Pulmonary artery endothelial cell (primary cell): ENCODE measurements around the gene HCN2. TPM values are rescaled to one million over a fixed set of nuclear protein-coding genes. Genes with fewer than 3 reads are reported as not detected.

Experiments
- DNase-seq: peaks from one replicate; pipeline ENCODE4 v3.0.0-alpha.2; 2011; ENCODE audit warnings: low read depth, low spot score
- total RNA-seq: library from RNA; depleted of rRNA; stranded (reverse); fragments of >200 nt; gene quantifications from 2 replicates; pipeline ENCODE4 v1.2.3, GENCODE V29; 2014

The HCN2 gene
- total RNA-seq, 1 donor from 2014 or later: 0.79 TPM

DNA sequence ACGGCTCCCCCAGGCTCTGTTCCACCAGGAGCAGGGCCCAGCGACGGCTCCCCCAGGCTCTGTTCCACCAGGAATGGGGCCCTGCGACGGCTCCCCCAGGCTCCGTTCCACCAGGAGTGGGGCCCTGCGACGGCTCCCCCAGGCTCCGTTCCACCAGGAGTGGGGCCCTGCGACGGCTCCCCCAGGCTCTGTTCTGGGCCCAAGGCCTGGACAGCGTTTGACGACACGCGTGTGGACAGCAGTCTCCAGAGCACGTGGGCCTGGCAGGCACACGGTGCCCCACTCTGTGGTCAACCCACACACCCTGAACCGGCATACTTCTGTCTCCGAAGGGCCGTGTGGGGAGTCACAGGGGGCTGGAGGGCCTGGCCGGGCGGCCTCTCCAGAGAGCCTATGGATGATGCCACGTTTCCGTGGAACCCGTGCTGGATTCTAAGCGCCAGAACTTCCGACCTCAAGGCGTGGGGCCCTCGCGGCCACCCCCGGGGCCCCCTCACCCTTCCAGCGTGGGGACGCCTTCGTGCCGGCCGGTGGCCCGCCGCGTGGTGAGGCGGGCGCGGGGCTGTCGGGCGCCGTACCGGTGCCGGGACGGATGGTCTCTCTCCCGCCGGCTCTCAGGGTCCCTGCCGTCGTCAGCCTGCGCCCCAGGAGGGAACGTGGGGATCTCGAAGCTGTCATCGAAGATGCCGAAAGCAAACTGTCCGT lies 61.6 kb downstream of the HCN2 start:
- no peak for DNase-seq

DNA sequence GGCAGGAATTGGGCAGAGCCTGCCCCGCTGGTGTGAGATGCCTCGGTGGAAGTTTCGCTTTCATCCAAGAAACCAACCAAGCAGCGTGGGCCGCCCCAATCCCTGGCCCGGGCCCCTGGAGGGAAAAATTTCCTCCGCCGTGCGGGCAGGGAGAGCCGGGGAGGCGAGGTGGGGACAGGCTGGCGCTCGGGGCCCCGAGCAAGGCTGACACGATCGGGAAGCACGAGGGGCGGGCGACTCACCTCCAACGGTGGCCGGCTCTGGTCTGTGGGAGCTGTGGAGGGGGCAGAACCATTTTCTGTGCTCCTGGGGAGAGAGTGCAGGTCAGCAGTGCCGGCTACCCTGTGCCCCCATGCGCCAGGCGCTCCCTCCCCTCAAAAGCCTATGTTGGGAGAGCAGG lies 62.3 kb downstream of the HCN2 start:
- no peak for DNase-seq

DNA sequence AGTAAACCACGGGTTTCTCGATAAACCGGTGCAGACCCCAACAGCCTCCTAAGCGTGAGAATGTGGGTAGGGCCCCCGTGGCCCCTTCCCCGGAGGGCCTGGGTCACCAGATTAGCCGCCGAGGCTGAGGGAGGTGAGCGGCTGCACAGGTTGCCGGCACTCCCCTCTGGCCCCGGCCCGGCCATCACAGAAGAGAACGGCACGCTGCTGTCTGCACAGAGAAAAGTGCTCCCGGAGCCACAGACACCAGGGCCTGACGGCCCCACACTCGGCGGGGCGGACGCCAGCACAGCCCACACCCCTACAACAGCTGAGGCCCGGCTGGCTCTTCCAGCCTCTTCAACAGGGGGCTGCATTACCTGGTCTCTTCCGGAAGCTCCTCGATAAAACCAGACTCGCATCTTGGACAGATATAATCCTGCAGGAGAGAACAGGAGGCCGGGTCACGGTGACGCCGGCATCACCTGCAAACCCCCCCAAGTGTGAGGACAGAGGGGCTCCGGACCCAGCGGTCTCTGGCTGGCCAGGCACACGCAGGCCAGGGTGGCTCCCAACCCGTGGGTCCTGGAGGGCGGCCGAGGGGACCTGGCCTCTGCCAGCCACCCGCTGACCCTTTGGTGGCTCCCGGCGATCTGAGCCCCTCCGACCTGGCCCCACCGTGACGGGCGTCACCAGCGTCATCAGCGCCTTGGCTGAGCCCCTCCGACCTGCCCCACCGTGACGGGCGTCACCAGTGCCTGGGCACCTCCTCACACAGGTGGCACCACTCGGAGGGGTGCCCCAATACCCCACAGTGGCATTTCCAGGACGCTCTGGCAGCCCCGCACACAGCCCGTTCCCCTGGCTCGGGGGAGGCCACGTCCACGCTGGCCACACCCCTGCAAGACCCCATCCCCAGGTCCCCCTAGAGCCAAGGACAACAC lies 63.0 kb downstream of the HCN2 start:
- no peak for DNase-seq

DNA sequence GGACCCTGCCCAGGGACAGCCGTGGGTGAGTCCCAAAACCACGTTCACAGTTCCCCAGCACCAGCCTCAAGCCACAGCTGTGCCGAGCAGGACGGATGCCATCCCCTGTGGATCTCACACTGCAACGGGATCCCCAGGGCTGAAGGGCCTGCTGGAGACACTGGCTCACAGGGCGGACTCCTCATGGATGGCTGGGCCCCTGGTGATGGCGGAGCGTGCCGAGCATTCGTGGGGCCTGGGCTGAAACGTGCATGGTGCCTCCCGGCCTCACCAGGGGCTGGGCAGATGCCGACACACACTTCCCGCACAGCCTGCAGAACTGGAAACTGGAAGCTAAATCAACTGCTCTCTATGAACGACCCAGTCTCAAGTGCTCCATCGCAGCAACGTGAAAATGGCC lies 63.7 kb downstream of the HCN2 start:
- DNase-seq: no peak

DNA sequence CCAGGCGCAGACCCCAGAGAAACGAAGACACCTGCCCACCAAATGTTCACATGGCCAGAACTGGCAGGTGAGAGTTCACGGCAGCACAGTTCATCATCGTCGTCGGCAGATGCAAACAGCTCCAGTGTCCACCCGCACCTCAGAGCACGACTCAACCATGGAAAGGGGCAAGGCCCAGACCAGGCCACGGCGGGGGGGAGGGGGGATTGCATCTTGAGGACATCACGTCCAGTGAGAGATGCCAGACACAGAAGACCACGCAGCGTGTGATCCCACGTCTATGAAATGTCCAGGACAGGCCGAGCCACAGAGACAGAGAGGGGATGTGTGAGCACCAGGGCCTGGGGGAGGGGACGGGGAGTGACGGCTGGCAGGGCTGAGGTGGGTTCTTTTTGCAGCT lies 66.0 kb downstream of the HCN2 start:
- no peak for DNase-seq

DNA sequence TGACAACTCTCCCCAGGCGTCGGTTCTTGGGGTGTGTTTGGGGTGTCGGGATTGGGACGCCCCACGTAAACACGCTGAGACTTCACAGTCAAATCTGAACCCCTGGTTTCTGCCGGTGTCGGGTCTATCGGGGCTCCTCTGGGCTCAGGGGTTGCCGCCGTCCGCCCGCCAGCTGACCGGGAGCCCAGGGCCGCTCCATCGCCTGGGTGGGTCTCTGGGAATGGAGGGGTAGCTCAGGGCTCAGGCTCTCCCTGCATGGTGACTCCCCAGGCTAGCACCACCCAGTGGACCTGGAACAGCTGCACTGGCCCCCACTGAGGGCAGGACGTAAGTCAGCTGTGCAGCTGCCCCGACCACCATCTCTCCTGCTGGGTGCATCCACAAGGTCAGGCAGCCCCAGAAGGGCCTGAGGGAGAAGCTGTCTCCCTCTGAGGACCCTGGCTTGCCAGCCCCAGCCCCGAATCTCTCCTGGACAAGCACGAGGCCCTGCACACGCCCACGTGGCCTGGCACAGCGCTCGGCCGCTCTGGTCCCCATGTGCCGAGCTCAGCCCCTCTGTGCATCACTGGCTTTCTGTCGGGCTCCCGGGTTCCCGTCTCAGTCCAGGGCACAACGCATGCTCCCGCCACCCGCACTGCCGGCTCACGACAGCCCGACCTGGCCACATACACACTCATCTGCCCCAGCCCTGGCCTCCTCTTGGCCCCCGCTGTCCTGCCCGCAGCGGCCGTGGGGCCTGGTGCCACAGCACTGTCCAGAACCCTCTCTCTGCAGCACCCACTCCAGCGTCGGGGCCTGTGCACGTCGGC lies 67.3 kb downstream of the HCN2 start:
- no peak for DNase-seq

DNA sequence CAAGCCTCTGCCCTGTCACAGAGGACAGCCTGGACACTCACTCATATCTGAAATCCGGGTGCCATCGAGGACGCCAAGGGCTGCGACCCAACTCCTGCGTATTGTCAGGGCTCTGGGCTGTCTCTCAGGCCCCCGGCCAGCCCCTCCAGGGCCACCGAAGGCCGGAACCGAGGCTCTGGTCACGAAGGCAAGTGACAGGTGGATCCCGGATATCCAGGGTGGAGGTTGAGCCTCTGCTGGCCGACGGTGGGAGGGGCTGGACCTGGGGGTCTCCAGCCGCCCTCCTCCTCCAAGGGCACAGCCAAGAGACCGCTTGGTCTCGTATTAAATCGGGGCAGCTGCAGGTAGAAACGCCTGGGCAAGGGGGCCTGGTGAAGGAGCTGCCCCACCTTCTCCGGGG lies 67.9 kb downstream of the HCN2 start:
- no peak for DNase-seq

DNA sequence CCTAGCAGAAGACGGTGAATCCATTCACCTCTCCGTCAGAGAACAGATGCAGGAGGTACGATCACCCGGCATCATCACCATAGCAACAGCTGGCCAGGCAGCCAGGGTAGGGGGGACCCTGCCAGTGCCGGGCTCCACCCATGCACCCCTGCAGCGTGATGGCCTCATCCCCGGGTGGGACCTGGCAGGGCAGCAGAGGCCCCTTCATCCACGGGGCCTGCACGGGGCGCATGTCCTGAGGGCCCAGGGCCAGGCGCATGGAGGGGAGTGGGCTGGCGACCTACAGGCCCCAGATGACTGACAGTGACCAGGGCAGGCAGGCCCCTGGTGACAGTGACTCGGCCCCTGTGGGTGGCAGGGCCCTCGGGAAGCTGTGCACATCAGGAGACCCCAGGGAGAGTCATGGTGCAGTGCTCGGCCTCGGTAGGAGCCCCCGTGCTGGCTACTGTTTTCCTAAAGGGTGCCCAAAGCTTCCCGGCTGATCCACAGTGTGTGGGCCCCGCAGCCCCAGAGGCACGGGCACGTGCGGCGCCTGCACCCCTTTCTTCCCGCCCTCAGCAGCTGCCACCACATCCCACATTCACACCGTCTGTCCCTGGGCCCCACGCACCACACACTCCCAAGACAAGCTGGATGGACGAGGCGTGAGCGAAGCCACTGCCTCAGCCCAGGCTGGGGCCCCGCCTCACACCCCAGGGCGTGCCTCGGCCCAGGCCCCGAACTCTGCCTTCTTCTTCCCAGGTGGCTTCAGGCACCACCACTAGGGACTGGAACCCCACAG lies 68.6 kb downstream of the HCN2 start:
- no peak for DNase-seq

DNA sequence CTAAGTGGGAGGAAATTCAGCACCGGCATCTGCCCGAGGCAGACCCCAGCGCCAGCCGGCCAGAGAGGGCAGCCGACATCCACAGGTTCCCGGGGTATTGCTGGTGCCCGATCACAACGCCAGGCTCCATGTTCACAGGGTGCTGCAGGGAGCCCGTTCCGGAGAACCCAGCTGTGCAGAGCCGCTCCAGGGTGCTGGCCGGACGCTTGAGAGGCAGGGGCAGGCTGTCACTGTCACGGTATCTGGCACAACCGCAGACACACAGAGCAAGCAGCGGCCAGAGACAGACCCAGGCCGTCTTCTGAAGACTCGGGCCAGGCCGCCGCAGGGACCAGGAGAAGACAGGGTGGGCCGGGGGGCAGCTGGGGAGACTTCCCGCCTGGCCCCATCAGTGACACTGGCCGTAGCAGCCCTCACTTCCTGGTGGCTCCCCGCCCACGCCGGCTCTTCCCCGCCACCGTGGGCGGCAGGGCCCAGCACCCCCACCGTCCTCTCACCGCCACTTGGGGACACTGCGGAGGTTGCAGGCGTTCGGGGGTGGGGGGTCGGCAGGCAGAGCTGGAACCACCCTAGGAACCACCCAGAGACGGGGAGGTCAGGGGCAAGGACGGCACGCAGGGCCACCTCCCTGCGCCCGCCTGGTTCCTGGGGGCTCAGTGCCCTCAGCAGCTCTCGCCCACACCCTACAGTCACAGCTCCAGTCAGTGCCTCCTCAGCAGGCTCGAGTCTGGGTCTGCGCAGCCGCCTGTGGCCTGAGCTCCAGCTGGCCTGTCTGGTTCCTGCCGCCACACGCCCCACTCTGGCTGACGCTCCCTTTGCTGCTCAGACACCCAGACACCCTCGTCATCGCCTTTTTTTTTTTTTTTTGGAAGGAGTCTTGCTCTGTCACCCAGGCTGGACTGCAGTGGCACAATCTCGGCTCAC lies 69.5 kb downstream of the HCN2 start:
- no peak for DNase-seq

DNA sequence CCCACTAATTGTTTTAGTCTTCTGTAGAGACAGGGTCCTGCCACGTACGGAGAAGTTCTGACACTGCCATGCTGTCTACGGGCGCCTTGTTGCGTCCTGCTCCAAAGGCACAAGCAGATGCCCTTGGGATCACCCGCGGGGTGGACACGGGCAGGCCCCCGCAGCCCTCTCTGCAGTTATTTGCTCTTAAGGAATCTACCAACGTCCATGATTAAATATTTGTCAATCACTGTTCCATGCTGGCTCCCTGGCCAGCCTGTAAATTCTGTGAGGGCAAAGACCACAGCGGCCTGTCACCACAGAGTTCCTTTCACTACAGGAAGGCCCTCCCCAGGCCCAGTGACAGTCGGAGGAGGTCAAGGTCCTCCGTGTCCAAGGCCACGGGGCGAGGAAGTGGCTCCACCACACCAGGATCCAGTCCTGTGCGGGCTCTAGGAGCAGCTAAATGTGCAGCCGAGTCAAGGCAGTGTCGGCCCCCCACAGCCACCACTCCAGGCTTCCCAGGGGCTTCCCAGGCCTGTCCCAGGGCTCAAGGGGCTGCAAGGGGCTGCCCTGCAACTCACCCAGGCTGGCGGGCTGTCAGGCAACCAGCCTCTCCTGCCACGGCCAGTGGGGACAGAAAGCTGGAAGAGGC lies 71.2 kb downstream of the HCN2 start:
- no peak for DNase-seq

DNA sequence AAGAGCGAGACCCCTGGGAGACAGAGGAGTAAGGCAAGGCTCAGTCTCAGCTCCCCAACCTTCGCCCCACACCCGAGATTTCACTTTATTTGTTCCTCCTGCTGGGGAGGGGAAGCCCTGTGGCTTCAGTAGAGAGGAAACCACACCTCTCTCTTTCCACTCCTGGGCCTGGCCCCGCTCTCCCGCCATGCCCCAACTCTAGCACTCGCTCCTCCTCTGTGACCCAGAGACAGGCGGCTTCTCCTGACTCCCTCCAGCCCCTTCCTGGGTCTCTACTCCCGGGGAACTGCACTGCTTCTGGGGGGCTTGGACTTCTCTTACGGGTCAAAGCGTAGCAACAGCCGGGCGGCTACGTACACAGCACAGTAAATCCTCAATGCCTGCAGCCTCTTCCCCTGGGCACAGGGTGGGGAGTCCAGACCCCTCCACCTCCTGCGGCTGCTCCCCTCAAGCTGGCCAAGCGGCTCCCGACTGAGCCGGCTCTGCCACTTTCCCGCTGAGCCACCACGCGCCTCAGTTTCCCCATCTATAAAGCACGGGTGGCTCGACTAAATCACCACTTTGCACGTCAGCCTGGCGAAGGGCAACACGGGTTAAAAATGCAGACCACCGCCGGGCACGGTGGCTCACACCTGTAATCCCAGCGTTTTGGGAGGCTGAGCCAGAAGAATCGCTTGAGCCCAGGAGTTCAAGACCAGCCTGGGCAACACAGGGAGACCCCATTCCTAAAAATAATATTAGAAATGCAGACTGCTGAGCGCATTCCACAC lies 71.9 kb downstream of the HCN2 start:
- DNase-seq: no peak

DNA sequence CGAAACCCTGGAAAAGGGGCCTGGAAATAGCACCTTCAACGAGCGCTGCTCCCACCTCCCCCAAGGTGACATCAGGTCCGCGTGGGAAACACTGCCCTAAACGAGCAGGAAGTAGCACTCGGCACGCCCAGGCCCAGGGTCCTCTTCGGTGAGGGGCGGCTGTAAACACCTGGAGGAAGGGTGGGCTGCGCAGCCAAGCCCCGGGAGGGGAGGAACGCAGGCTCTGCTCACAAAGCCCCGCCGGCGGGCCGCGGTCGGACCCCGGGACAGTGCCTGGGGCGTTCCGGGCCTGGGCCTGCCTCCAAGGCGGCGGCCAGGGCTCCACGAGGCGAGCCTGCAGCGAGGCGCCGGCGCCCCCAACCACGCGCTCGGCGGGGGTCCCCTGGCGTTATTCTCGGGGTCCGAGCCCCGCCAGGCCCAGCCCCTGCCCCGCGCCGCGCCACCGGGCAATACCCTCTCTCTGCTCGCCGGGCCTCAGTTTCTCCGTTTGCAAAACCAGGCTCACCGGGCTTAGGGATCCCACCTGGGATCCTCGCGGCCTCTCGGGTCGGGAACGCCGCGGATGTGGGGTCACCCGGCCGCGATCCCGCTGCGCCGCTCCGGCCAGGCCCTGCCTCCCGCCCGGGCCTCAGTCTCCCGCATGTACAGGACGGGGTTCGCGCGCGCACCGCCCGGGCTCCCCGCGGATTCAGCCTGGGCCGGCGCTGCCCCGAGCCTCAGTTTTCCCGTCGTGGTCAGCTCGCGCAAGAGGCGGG lies 72.7 kb downstream of the HCN2 start:
- DNase-seq: no peak

DNA sequence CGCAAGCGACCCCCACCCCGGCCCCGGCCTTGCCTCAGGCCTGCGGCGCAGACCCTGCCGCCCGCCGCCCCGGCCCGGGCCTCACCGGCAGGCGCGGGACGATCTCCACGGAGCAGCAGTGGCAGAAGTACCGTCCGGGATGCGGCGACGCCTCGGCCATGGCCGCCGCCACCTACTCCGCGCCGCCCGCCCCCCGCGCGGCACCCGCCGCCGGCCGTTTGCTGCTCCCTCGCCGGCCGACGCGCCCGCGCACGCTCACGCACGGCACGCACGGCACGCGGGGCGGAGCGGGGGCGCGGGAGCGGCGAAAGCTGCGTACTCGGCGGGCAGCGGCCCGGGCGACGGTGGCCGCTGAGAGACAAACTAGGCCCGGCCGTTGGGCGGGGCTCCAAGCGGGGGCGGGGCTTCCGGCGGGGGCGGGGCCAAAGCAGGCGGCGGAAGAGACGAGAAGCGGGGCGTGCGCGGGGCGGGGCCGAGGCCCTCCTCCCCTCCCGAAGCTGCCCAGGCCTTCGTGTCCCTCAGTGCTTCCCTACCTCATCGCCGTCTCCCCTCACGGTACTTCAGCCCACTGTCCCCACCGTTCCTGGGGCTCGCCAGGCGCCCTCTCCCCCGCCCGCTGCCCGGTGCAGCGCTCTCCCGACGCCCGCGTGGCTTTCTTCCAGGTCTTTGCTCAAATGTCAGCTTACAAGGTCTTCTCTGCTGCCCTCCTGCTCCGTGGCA lies 73.4 kb downstream of the HCN2 start, which contains the start of gene RNF126:
TSS of gene RNF126 (minus strand) at position 253 of the 720 bp plus-strand sequence. CDS start at position 160, 93 bp downstream.
- peak; percentile 63 for DNase-seq

DNA sequence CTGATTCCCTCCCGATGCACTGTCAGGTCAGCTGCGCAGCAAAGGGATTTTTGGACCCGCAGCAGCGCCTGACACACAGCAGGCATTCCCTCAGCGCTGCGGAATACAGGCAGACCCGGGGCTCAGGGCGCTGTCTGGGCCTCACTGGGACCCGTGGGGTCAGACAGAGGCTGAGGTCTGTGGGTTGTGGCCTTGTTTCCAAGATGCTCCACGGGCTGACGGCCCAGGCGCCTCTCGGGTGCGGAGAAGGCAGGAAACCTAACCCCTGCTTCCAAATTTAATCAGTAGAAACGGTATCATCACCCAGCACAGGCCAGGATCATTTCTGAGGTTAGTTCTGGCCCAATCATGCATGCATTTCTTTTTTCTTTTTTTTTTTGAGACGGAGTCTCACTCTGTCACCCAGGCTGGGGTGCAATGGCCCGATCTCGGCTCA lies 74.0 kb downstream of the HCN2 start:
- no peak for DNase-seq

DNA sequence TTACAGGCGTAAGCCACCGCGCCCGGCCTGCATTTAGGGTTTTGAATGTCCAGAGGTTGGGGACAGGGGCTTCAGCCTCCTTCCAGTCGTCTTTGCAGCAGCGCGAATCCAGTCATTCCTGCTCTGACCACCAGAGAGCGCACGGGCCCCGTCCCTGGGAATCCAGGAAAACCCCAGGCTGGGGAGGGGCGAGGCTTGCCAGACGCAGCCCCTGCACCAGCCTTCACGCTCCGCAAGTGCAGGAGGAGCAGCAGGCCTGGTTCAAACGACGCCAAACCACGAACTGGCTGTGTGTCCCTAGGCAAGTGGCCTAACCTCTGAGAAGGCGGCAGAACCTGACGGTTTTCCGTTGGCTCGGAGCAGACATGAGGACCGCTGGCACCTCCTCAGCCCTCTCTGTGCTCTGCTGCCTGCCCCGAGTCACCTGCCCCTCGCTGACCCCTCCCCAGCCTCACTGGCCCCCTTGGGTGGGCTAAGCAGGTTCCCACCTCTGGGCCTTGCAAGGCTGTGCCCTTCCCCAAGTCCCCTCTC lies 75.3 kb downstream of the HCN2 start:
- DNase-seq: peak; percentile 20
